Mucosa of stomach (tissue), 1 donor: ENCODE measurements around the gene NR1I3.

ENCODE experiments used
- H3K27me3 ChIP-seq: one replicate; pipeline ENCODE4 v1.7.0; 2013; ENCODE audit warnings: mild to moderate bottlenecking, low read length; ENCODE audit not compliant: control insufficient read depth, insufficient read depth
- H3K36me3 ChIP-seq: one replicate; pipeline ENCODE4 v1.7.0; 2013; ENCODE audit warnings: low read length; ENCODE audit not compliant: control insufficient read depth, insufficient read depth
- H3K4me1 ChIP-seq: one replicate; pipeline ENCODE4 v1.7.0; 2013; ENCODE audit warnings: mild to moderate bottlenecking, low read length; ENCODE audit not compliant: control insufficient read depth, insufficient read depth
- H3K4me3 ChIP-seq: one replicate; pipeline ENCODE4 v1.7.0; 2013; ENCODE audit warnings: low read length
- H3K9ac ChIP-seq: one replicate; pipeline ENCODE4 v1.7.0; 2013; ENCODE audit warnings: mild to moderate bottlenecking, low read length, moderate library complexity
- H3K9me3 ChIP-seq: one replicate; pipeline ENCODE4 v1.7.0; 2013; ENCODE audit warnings: mild to moderate bottlenecking, low read length, moderate library complexity; ENCODE audit not compliant: control insufficient read depth
- donor health status: Pancreatic carcinoma.

NR1I3 gene

DNA sequence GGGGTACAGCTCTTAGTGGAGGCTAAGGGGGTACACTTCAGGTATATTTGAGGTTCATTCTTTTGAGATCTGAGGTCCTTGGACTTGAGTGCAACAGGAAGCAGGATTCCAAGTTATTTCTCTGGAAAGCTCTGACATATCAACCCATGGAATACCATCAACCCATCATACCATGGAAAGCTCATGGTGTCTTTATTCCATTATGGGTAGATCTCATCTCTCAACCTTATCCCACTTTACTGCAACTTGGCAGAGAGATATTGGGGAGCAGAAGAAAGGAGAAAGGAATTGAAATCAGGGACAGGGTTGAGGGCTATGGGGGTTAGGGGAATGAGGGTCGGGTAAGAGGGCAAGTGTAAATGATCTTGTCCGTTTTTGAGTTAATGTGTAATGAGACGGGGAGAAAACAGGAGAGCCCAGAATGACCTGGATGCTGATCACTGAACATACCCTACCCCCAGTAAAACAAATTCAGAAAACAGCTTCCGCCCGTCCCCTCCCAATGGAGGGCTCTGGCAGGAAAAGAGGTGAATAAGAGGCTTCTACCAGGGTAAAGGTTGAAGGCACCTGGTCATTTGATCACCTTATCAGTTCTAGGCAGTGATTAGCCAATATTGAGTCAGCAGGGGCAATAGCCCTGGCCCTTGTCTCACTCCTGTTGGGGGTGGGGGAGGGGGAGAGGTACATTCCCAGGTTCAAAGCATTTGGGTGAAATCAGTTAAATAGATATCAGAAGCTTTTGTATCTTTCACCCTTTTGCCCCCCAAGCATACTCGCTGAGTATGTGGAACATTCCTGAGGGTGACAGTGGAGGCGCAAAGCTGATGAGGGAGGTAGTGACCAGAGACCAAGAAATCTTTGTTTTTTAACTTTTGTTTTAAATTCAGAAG, 14.0 kb downstream of the NR1I3 start:
- Histone ChIP-seq H3K27me3 (no peaks in the 10 kb centered on the region), H3K4me1 (peaks cover 26% of the 10 kb centered on the region), H3K4me3 (no peak overlapping the region), H3K36me3 (no peaks in the 10 kb centered on the region), H3K9me3 (no peaks in the 10 kb centered on the region), H3K9ac (no peak overlapping the region)

DNA sequence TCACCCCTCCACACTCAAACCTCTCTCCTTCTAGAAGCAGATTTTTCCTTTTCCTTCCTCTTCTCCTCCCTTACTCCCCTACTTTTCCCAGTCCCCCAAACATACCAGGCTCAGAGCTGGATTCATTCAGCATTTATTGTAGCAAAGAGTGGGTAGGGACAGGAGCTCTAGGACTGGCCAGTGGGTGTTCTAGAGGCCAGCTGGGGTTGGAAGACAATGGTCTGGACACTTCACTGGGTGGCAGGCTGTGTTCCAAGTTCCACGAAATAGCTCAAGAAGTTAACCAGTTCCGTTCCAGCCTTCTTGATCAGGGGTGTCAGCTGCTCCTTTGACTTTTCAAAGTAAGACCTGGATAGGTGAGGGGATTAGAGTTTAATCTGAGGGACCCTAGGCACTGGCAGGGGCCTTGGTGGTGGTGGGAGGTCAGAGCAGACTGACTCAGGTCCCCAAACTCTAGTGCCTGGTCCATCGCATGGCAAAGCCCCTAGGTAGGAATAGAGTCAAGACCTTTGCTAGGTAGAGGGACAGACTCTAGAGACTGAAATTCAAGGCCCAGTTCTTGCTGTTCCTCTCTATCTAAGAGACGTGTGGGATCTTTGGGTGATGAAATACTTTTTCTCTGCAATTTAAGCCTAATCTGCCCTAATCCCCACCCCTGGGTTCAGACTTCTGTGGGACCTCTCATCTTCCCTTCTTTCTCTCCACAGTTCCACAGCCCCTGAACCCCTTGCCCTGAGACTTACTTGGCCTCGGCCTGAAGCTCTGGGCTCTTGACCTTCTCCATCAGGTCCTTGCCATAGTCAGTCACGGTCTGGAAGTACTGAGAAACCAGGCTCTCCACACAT, 15.6 kb downstream of the NR1I3 start:
- Histone ChIP-seq H3K27me3 (no peaks in the 10 kb centered on the region), H3K9ac (no peak overlapping the region), H3K36me3 (no peaks in the 10 kb centered on the region), H3K9me3 (no peaks in the 10 kb centered on the region), H3K4me3 (no peak overlapping the region), H3K4me1 (peaks cover 22% of the 10 kb centered on the region)

DNA sequence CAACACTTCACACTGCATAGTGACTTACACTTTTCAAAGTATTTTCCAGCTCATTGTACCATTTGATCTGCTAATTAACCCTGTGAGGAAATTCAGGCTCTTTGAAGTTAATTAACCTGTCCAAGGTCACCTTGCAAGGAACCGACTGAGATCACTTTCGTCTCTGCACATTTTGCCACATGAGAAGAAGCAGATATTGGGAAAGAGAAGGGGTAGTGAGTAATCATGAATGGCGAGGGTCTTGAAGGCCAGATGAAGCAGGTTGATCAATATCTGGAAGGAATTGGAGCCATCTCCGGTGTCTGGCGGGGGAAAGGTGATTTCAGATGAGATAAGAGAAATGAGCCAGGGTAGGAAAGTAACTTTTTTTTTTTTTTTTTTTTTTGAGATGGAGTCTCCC, 18.0 kb downstream of the NR1I3 start:
- Histone ChIP-seq H3K9me3 (no peaks in the 10 kb centered on the region), H3K4me1 (peaks cover 1% of the 10 kb centered on the region), H3K36me3 (no peaks in the 10 kb centered on the region), H3K9ac (no peak overlapping the region), H3K27me3 (no peaks in the 10 kb centered on the region), H3K4me3 (no peak overlapping the region)

DNA sequence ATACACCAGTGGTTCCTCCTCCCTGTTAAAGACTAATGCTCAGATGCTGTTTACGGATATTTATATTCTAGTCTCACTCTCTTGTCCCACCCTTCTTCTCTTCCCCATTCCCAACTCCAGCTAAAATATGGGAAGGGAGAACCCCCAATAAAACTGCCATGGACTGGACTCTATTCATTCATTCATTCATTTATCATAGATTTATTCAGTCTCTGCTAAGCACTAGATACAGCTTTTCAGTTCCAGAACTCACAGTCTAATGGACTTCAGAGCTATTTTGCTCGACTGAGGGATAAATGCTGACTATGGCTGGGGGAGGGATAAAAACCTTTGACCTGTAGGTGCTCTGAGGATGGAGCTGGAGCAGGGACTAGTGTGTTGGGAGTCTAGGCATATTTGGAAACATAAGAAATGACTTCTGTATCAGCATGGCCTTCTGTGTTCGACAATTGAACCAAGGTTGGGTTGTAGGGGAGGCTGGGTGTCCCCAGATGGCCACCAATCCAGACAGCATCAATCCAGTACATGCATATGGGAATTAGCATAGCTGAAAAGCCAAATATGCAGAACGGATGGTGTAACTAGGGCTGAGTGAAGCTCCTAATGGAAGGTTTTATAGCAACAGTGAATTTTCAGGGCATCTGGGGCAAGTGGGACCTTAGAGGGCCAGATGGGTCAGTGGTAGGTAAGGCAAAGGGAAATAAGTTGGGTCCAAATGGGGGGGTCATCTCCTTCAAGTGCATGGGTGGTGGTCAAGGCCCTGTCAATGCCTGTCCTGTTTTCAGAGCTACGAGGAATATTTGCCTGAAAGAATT, 18.7 kb downstream of the NR1I3 start:
- Histone ChIP-seq H3K9me3 (no peaks in the 10 kb centered on the region), H3K4me3 (no peak overlapping the region), H3K27me3 (no peaks in the 10 kb centered on the region), H3K9ac (no peak overlapping the region), H3K36me3 (no peaks in the 10 kb centered on the region), H3K4me1 (no peaks in the 10 kb centered on the region)

DNA sequence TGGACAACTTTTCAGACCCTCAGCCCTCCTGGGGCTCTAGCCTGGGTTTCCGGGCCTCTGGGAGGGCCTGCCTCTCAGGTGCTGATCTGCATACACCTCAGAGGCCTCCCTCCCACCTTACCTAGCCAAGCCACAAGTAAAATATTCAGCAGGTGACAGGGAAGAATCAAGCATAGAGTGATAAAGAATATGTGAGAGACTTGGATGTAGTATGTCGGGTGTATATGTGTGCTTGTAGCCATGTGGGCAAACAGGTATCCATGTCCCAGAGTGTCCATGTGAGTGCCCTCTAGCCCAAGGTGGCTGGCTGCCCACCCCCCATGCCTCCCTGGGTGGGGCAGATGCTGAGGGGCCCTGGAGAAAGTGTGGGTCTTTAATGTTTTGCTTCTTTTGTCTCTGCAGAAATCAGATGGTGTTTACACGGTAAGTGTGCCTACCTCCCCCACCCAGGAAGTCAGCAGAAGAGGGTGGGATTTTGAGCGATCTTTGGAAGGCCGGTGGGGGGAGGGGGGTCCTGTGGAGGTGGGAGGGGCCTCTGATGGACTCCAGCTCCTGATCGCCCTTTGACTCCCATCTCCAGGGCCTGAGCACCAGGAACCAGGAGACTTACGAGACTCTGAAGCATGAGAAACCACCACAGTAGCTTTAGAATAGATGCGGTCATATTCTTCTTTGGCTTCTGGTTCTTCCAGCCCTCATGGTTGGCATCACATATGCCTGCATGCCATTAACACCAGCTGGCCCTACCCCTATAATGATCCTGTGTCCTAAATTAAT, 19.5 kb downstream of the NR1I3 start:
- Histone ChIP-seq H3K9me3 (no peaks in the 10 kb centered on the region), H3K4me1 (no peaks in the 10 kb centered on the region), H3K4me3 (no peak overlapping the region), H3K9ac (no peak overlapping the region), H3K36me3 (peaks cover 3% of the 10 kb centered on the region), H3K27me3 (no peaks in the 10 kb centered on the region)

DNA sequence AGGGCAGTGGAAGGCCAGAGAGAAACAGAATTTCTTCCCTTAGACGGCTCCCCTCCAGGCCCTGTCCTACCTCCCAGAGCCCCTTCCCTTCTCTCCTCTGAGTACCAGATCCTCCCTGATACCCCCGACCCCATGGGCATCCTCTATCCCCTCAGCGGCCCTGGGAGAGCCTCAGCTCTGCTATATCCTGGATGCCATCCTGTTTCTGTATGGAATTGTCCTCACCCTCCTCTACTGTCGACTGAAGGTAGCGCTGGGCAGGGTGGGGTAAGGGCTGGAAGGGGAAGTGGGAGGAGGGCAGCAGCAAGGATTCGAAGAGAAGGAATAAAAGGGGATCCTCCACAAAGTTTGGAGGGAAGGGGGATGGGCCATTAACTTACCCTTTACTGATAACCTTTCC, 20.2 kb downstream of the NR1I3 start:
- Histone ChIP-seq H3K4me3 (no peak overlapping the region), H3K36me3 (peaks cover 10% of the 10 kb centered on the region), H3K27me3 (no peaks in the 10 kb centered on the region), H3K9ac (no peak overlapping the region), H3K9me3 (no peaks in the 10 kb centered on the region), H3K4me1 (no peaks in the 10 kb centered on the region)

DNA sequence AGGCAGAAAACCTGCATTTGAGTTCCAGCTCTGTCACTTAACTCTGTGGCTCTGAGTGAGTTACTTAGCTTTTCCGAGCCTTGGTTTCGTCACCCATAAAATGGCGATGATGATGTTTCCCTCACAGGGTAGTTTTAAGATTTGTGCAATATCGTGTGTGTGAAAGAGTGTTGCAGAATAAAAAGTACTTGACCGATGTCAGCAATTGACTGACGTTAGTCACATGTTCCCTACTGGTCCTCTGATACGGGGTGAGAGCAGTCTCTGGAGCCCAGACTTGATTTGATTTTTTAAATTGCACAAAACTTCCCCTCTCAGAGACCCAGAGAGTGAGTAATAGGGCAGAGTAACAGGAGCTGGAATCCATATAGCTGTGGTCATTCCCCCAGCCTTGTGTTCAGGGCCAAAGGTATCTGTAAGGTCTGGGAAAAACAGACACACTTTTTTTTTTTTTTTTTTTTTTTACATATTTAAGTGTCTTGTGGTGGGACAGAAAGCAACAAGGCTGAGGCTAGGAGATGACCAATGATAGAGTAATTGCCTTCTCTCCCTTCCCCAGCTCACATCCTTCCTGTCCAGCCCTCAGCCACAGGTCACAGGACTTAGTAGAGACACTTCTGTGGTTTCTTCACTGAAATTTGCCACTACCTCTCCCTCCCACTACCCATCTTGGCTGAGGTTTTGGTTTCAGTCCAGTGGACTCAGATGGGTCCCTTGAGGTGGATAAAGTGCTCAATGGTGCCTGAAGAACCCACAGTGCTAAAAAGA, 20.9 kb downstream of the NR1I3 start:
- Histone ChIP-seq H3K4me1 (no peaks in the 10 kb centered on the region), H3K4me3 (no peak overlapping the region), H3K27me3 (no peaks in the 10 kb centered on the region), H3K9ac (peak overlapping the region; percentile 51), H3K9me3 (no peaks in the 10 kb centered on the region), H3K36me3 (peaks cover 10% of the 10 kb centered on the region)

DNA sequence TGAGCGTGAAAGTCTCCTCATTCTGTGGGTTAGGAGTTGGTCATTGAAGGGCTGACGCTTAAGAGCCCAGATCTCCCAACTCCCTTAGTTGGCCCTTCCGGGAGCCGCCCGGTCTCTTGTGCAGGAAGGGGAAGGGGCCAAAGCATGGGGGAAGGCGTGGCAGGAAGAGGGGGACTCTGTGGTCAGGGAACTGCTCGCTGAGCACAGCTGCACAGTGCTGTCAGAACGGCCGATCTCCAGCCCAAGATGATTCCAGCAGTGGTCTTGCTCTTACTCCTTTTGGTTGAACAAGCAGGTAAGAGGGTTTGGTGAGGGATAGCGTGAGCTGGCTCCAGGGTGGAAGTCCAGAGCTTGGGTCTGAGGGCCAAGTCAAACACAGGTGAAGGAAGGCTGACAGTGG, 22.9 kb downstream of the NR1I3 start, which contains the start of gene FCER1G:
TSS of gene FCER1G (plus strand) at position 220 of the 400 bp plus-strand sequence. CDS start at position 247, 27 bp downstream.
- Histone ChIP-seq H3K36me3 (peaks cover 22% of the 10 kb centered on the region), H3K9me3 (no peaks in the 10 kb centered on the region), H3K27me3 (no peaks in the 10 kb centered on the region), H3K9ac (no peak within 1 kb of the TSS), H3K4me3 (no peak within 1 kb of the TSS), H3K4me1 (no peaks in the 10 kb centered on the region)

DNA sequence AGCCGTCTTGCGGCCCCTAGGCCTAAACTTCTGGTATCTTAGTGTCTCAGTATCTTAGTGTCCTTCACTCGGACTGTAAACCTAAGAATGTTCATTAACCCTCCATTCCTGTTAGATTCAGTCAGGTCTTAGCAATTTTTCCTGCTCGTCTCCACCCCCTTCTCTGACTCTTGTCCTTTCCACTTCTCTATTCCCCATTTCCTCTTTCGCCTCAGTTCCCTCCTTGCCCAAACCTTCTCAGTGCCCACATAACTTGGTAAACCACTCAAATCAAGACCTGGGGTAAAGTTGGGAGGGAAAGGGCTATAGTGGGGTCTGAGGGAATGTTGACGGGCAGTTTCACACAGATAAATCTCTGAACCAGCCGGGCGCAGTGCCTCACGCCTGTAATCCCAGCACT, 23.6 kb downstream of the NR1I3 start:
- Histone ChIP-seq H3K9ac (no peak overlapping the region), H3K4me3 (no peak overlapping the region), H3K4me1 (no peaks in the 10 kb centered on the region), H3K36me3 (peaks cover 26% of the 10 kb centered on the region), H3K9me3 (no peaks in the 10 kb centered on the region), H3K27me3 (no peaks in the 10 kb centered on the region)

DNA sequence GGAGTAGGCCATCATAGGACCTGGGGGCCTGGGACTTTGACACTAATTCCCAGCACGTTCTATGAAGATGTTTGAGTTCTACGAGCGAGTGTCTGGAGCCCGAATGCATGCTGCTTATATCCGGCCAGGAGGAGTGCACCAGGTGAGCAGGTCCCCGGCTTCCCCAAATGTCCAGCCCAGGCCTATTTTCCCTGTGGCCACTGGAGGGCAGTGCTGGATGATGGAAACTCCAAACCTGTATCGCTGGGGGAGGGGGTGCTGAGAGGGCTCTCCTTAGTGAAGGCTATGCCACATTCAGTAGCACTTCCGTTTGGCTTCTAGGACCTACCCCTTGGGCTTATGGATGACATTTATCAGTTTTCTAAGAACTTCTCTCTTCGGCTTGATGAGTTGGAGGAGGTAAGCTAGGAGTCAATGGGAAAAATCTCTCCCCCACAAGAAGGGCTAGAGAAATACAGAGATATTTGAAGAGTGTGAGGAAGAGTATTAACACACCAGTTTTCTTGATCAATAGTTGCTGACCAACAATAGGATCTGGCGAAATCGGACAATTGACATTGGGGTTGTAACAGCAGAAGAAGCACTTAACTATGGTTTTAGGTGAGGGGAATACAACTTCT, 28.1 kb downstream of the NR1I3 start:
- Histone ChIP-seq H3K36me3 (peaks cover 31% of the 10 kb centered on the region), H3K27me3 (no peaks in the 10 kb centered on the region), H3K9me3 (no peaks in the 10 kb centered on the region), H3K9ac (no peak overlapping the region), H3K4me3 (no peak overlapping the region), H3K4me1 (no peaks in the 10 kb centered on the region)
